HG02571 (cell line): ENCODE measurements around the gene CLSTN2.

ENCODE experiments used
- ATAC-seq: cut with Tn5 transposase; IDR thresholded peaks from one replicate; pipeline ENCODE4 v1.9.1; 2021; ENCODE audit warnings: mild to moderate bottlenecking, moderate library complexity; ENCODE audit not compliant: unreplicated experiment

The CLSTN2 gene

DNA sequence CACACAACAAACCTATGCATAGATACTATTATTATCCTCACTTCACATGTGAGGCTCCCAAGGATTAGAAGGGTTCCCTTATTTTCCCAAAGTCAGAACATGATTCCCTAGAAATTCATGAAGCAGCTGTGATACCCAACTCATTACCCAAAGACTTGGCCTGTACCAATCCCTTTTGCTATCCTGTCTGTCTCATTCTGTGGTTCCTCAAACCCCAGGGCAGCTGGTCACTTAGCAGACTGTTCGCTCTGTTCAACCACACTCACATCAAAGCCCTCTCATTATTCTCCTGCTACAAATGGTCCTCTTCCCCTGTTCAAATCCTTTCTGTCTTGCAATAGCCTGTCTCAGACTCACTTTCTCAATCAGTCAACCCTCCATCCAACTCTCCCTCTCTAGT is 588.6 kb downstream of the CLSTN2 start:
- ATAC-seq = no peak

DNA sequence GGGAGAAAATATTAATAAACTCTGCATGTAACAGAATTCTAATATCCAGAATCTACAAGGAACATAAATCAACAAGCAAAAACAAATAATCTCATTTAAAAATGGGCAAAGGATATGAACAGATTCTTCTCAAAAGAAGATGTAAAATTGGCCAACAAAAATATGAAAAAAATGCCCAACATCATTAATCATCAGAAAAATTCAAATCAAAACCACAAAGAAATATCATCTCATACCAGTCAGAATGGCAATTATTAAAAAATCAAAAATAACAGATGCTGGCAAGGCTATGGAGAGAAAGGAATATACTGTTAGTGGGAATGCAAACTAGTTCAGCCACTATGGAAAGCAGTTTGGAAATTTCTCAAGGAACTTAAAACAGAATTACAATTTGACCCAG is 592.2 kb downstream of the CLSTN2 start:
- no peak for ATAC-seq

DNA sequence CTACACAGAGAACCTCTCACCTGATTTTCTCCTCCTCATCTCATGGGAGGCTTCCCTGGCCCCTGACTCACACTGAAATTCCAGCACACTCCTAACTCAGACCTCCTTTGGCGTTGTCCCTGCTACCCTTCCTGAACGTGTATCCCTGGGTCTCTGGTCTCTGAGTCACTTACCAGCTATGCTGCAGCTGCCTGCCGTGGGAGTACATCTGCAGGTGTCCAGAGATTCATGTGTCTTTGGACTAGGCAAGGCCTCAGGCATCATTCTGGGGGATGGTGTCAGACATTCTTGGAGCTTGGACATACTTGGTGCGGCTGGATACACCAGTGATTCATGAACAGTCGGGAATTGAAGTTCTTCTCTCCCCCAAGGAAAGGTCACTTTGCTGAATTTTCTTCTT is 594.1 kb downstream of the CLSTN2 start:
- no peak for ATAC-seq

DNA sequence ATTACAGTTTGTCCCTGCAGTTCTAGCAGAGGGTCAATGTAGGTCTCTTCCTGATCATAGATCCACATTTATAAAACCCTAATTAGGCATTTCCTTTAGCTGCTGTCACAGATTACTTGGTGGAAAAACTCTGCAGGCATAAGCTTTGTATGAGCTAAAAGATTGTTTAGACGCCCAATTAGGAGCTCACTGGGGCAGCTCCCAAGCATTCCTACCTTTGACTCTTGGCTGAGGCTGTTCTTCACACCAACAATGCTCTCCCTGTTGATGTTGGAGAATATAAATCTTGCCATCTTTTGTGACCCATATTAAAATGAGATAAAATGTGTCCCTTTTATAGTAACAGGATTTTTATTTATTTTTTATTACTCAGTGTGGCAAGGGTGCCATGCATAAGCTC is 594.6 kb downstream of the CLSTN2 start:
- ATAC-seq = no peak

DNA sequence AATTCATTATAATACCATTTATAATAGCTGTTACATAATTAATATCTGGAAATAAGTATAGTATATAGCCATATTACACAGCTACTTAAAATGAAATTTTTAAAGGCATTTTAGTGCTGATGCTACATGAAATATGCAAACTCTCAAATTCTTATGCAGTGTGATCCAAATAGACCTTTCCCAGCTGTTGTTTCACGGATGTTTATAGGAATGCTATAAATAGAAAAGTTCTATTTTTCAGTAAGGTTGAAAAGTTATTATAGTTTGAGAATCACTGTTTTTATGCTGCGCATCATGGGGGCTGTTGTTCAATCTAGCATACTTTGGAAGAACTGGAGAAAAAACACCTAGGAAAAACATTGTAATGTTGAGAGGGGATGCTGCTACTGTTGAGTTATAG is 595.1 kb downstream of the CLSTN2 start:
- ATAC-seq = no peak

DNA sequence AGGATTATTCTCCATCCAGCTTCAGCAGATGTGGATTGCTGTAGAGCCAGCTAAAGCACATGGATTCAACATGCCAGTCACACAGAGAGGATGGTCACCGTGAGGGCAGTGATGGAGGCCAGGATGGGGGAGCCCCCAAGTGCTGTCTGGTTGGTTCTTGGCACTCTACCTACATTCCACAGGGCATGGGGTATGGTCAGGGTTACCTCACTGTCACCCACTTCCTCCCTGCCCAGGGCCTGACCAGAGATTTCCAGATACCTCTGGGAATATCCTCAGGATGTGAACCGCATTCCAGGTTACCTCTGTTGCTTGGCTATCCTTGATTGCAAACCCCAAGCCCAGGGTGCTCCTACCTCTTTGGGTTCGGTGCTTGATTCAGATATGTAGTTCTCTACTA is 595.6 kb downstream of the CLSTN2 start:
- no peak for ATAC-seq

DNA sequence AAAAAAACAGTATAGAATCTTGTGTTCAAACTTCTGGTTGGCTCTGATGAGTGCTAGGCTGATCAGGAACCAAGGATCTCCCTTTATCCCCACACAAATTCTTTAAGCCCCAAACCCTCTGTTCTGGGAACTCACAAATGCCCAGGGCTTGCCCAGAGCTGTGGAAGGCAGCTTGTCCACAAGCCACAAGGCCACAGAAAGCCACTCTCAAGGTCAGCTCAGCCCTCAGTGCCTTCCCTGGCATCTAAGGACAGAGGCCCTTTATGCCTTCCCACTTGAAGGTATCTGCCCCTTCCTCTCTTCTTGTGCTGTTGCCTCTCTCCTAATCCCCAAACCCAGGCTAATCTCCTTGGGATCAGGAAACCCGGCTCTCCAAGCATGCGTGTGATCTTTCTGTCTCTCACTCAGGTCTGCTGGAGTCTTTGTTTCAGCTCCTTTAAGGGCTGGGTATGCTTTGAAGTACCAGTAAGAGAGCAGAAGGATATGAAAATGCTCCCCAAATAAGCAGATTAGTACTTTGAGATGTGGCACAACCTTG is 597.9 kb downstream of the CLSTN2 start:
- ATAC-seq = no peak

DNA sequence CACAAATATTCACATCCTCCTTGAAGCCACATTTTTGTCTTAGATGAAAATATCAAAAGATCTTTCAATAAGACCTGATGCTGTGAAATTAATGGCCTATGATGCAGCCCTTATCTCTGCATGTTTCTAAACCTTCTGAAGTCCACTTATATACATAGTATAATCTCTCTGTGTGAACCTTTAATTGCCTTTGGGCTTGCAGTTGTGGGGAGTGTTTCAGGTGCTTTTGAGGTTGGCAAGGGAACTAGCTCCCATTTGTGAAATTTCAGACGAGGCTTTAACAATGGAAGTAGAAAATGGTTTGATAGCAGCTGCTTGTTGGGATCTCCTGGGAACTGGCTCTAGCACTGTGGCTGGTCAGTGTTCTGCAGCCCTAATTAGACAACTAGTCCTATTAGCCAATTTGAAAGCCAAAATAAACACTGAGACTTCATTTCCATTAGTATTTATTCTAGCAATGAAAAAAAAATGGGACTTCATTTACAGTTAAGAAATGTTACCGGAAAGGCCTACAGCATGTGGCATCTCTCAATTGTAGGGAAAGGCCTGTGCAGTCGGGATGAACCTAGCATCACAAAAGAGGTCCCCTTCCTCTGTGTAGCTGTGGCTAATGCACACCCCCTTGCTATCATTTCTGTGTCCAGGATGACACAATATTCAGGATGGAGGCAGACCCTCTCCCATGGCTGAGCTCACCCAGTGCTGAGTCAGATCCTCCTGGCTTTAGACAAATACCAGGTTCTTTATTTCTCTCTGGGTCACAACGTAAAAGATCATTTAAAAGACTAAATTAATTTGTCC is 602.1 kb downstream of the CLSTN2 start:
- ATAC-seq = no peak

DNA sequence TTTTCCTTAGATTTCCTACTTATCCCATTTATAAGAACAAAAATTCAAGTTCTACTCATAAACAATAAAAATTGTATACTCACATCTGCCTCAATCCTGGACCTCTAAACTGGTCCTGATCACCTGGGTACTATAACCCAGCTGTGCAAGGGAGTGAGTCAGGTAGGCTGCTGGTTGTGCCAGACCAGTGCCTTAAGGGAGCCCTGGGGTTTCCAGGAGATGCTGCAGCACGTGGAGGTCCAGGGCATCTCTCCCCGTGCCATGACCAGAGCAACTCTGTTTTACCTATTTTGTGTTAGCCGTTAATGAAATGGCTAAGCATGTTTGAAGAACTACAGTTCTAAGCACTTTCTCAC is 602.7 kb downstream of the CLSTN2 start:
- ATAC-seq = no peak

DNA sequence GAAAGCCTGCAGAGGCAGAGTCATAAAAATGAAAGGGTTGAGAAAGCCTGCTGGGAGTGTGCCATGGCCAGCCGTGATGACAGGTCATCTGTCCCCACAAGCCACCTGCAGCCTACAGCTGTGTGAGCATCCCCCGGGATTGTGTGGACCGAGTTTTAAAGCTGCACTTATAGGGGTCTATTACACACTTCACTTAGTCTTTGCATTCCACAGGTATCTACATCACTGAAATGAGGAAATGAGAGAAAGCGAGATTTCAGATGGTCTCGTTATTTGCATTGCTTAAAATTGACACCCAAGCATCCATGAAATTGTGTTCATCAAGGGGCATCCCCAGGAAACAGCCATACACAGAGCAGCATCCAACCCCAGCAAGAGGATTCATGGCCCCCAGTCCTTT is 605.3 kb downstream of the CLSTN2 start:
- ATAC-seq = peak; percentile 50

DNA sequence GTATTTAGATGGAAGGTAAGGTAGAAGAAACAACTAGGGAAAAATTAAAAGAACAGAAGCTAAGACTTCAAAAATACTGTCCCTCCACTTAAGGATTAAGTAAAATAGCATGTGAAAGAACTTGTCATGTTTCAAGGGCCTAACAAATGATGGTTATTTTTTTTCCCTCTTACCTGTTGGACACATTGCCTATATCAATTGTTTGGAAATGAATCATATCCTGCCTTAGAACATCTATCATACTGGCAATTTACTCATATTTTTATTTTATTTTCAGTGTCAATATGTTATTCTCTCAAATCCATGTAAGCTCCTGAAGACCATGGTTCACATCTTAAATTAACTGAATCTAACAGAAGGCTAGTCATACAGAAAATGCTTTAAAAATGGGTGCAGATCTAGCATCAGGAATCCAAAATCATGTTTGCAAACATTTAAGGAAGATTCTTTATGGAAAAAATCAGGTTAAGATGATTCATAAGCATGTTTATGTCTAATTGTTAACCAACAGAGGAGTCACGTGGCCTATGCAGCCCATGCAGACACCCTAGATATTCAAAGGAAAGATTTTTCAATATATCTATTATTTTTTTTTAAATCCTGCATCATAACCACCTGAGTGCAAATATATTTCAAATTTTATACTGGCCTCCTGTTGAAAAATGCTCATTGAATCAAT is 607.1 kb downstream of the CLSTN2 start:
- no peak for ATAC-seq

DNA sequence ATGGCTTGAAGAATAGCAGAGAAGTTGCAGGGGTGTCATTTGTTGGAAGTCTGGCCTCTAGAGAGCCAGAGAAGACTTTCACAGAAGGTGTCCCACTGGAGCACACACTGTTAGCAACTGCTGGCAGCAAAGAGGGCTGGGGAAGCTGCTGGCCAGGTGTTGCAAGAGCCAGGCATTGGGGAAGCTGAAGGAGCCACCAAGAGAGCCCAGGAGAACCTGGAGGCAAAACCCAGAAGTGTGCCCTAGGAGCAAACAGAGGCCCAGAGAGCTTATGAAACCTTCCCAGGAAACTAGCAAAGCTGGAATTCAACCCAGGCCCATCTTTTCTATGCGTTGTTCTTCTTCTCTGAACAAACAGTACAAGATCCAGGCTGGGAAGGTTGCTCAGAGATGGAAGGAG is 610.2 kb downstream of the CLSTN2 start:
- no peak for ATAC-seq

DNA sequence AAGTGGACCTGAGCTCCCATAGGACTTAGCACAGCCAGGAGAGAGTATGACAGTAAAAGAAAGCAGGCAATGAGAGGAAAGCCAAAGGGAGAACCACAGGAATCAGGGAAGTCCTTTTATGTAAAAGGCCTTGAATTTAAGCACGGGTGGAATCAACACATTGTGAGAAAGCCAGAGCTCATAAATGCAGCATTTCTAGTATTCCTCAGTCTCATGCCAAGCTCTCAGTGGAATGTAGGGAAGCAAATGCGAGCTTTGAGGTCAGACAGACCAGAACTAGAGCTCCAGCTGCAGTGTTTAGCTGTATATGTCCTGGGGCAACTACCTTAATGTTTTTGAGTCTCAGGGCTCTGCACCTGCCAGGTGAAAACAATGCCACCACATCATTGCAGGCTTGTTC is 610.8 kb downstream of the CLSTN2 start:
- no peak for ATAC-seq

DNA sequence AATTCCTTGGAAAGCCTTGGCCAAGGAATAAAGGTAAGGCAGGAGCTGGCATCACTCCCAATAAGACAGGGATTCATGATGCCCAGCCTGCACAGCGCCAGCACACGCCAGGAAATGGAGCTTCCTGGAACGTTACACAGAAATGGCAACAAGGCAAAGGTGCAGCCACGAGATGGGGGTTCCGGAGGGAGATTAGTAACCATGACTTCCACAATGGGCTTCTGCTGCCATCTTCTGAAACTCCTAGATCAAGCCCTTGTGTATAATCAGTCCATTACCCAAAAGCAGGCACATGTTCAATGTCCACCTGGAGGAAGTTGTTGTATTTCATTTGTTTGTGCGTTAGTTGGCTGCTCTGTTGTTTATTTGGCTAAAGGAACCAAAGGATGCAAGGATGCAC is 611.7 kb downstream of the CLSTN2 start:
- ATAC-seq = no peak

DNA sequence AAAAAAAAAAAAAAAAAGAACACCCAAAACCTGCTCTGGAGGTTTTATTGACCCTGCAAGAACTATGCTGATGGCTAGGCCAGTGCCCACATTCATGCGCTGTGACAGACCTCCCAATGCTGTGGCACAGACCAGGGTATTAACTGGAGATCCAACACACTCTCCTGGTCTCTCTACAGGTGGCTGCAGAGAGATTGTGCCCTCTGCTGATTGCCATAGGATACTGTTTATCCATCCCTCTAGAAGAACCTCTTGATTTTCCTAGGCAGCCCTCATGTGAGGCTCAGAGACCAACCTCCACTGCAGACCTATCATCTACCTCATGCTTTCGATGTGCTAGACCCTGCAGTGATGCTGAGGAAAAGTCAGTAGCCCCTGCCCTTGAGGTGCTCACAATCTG is 617.4 kb downstream of the CLSTN2 start:
- no peak for ATAC-seq

DNA sequence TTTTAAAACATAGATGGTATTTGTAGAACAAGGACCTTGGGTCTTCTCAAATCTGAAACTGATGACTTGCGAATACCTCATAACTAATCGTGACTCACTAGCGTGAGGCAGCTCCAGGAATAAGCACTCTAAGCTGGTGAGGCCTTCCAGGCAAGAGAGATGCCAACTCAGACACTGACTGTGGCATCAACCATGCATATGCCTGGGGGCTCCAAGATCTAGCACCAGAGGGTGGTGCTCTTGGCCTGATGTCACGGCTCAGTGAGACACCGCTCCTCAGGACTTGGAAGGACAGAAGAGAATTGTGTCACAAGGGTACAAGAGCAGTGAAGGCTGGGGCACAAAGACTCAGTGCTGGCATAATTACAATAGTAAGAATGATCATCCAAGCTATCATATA is 617.9 kb downstream of the CLSTN2 start:
- no peak for ATAC-seq

DNA sequence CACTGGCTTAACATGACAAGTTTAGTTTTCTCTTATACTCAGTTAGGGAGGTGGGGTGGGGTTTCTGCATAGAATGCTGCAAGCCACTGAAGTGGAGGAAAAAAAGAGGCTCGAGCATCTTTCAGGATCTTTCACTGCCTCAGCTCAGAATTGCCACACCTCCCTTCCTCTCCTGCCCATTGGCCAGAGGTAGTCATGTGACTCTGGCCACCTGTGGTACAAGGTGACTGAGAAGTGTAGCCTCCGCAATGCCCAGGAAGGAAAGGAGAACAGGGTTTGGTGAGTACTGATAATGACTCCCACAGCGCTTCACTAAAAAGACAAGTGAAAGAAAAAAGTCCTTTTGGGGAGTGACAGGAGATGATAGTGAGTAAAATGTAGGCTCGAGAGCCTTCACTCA is 618.6 kb downstream of the CLSTN2 start:
- no peak for ATAC-seq

DNA sequence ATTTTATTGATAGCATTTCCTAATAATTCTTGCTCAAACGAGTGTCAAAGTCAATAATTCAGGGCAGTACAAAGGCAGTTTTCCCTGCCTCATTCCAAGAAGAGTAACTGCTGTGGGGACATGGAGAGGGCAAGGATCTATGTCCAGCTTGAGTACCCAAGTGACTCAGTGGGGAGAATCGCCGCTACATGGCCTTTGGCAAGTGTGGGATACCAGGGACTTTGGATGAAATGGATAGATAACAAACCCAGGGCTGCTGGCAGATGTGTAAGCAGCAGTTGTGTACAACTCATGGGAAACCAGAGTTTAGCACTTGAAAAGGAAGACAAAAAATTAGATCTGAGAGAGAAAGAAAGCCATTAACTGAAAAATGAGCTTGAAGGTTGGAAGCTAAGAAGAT is 620.7 kb downstream of the CLSTN2 start:
- no peak for ATAC-seq

DNA sequence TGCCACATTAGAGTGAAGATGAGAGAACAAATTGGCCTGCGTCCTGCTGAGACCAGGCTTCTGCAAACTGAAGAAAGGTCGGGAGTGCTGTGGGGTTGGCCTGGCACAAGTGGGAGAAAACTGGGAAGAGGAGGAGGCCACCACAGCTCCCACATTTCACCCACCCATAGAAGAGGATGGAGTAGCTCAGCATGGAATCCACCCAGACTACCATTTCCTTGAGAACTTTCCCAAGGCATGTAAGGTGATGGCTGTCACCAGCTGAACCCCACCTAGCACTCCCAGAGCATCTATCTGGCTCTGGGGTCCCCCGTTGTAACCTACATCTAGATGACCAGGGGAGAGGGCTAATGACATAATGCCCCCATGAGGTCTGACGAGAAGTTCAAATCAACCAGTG is 622.5 kb downstream of the CLSTN2 start:
- ATAC-seq = no peak

DNA sequence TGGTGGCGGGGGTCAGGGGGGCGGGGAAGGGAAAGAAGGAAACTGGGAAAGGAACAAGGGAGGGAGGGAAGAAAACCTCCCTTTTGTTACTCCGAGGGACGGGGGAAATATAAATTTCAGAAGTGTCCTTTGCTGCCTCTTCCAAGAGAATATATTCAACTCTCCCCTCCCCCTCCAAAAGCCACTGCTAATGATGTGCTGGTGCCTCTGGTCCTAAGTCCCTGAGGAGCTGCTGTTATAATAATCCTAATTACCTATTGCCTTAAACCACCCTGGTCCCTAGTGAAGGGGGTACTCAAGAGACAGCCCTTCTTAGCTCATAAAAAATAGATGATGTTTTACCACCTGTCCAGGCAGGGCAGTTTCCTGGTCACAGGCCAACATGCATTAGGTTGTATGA is 624.6 kb downstream of the CLSTN2 start:
- no peak for ATAC-seq

DNA sequence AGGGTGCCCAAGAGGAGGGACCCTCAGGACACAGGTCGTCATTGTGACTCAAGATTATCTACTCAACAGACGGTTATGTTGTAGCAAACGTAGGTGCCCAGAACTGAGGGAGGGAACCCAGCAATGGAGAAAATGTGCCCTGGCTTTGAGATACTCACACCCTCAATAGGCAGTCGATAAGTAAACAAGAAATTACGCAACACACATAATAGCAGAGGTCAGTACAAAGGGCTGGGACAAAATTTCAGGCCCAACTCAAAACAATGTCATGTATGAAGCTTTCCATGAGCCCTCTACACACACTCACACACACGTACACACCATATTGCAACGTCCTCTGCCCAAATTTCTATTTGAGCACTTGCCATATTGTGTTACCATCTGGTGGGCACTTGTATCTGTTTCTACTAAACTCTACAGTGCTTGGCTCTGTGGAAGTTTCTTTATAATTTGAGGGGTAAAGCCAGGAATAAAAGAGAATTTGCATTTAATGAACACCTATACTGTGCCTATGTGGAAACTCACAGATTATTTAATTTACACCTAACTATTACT is 628.3 kb downstream of the CLSTN2 start:
- no peak for ATAC-seq

DNA sequence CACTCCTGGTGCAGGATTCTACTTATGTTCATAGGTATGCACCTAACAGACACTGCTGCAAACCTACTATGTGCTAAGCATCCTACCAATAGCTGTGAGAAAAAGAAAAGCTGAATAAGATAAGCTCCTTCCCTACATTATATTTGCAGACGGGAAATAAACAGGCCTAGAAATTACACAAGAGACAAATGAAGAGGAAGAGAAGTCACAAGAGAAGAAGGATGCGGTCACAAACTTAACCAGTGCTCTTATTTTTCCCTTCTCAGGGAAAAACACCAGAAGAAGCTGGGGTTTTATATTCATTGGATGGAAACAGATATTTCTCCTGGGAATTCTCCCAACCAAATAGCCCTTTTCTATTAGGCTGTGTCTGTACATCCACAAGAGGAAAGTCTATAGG is 633.1 kb downstream of the CLSTN2 start:
- no peak for ATAC-seq
